A549 (cell line): ENCODE data around the gene PDE3B. TPM values are rescaled to one million over a fixed set of nuclear protein-coding genes. Genes with fewer than 3 reads are reported as not detected.

Experiments used
- ATAC-seq, 2 experiments: fragments of 200-7000 bp in 1 of 2; fragments of >200 bp in 1 of 2; cut with Nextera tagmentation in 1 of 2; cut with Tn5 transposase in 1 of 2; 3 replicates each; pipeline versions ENCODE4 v1.8.0 to v1.9.1; 2018 to 2020; ENCODE audit warnings: mild to moderate bottlenecking in 1 of 2, moderate library complexity in 1 of 2
- CTCF ChIA-PET: fragments of 300-600 bp; sonication (Branson Sonifier 250); formaldehyde crosslinking; extraction: SDS; loops from one replicate; lab custom pipeline; 2021; ENCODE audit warnings: antibody characterized with exemption, inconsistent platforms; lab: Yijun Ruan, JAX
- POLR2A ChIA-PET: fragments of 350-600 bp; formaldehyde crosslinking; extraction: SDS; loops from one replicate; lab custom pipeline; 2021; ENCODE audit warnings: antibody characterized with exemption, inconsistent platforms; lab: Yijun Ruan, JAX
- DNase-seq, 2 experiments: peaks; one replicate each; pipeline versions ENCODE4 v3.0.0 to v3.0.0-alpha.2; 2011 to 2016; ENCODE audit warnings: low read depth in 1 of 2, low spot score in 1 of 2
- FAIRE-seq: peaks from 2 replicates; lab custom pipeline; 2011; peaks lifted over from hg19 to GRCh38; lab: Jason Lieb, UNC
- H3K27ac ChIP-seq, 2 experiments: fragments of >200 bp; sonication (Bioruptor Twin); formaldehyde crosslinking; 3 replicates each; pipeline ENCODE4 v1.5.1; 2016 to 2017
- H3K4me1 ChIP-seq: fragments of >200 bp; sonication (Bioruptor Twin); formaldehyde crosslinking; 3 replicates; pipeline ENCODE4 v1.6.1; 2016
- H3K4me2 ChIP-seq: fragments of >200 bp; sonication (Bioruptor Twin); formaldehyde crosslinking; 3 replicates; pipeline ENCODE4 v1.6.1; 2016
- H3K4me3 ChIP-seq: fragments of >200 bp; sonication (Bioruptor Twin); formaldehyde crosslinking; 3 replicates; pipeline ENCODE4 v1.5.1; 2016
- H3K9me3 ChIP-seq: fragments of >200 bp; sonication (Bioruptor Twin); formaldehyde crosslinking; 3 replicates; pipeline ENCODE4 v1.6.1; 2016
- ATOH8 ChIP-seq: fragments of 250-450 bp; sonication (Bioruptor Pico); IDR thresholded peaks from 2 replicates; pipeline ENCODE4 v1.5.0; 2020; ENCODE audit warnings: low read depth, mild to moderate bottlenecking, moderate library complexity
- BCL3 ChIP-seq: fragments of >200 bp; sonication (Bioruptor Twin); formaldehyde crosslinking; IDR thresholded peaks from 3 replicates; pipeline ENCODE4 v1.6.1; 2016
- CEBPB ChIP-seq, 2 experiments: fragments of >200 bp in 1 of 2; sonication (Bioruptor Twin) in 1 of 2; formaldehyde crosslinking in 1 of 2; IDR thresholded peaks; 2 replicates each; pipeline ENCODE4 v1.6.1; 2012 to 2016
- CHD2 ChIP-seq: fragments of 150-350 bp; IDR thresholded peaks from 2 replicates; pipeline ENCODE4 v1.6.1; 2014; ENCODE audit warnings: low read length; ENCODE audit not compliant: partially characterized antibody
- ESRRA ChIP-seq: fragments of 150-350 bp; IDR thresholded peaks from 2 replicates; pipeline ENCODE4 v1.6.1; 2014; ENCODE audit warnings: mild to moderate bottlenecking, low read length, borderline replicate concordance
- FOSB ChIP-seq: fragments of 250-450 bp; sonication (Bioruptor Pico); IDR thresholded peaks from 2 replicates; pipeline ENCODE4 v1.5.0; 2020; ENCODE audit warnings: mild to moderate bottlenecking, moderate library complexity
- FOSL2 ChIP-seq, 2 experiments: fragments of 450-650 bp in 1 of 2; fragments of >200 bp in 1 of 2; sonication (Bioruptor Twin) in 1 of 2; formaldehyde crosslinking; IDR thresholded peaks; 2 replicates each; pipeline versions ENCODE4 v1.5.0 to v1.6.1; 2016 to 2020; ENCODE audit warnings: mild to moderate bottlenecking in 1 of 2, moderate library complexity in 1 of 2
- HDAC2 ChIP-seq: fragments of 200-600 bp; sonication (generic); IDR thresholded peaks from 2 replicates; pipeline ENCODE4 v1.6.1; 2016
- HEYL ChIP-seq: fragments of 250-450 bp; sonication (Bioruptor Pico); IDR thresholded peaks from 2 replicates; pipeline ENCODE4 v1.8.0; 2021; ENCODE audit warnings: mild to moderate bottlenecking, moderate library complexity
- HOXB5 ChIP-seq: fragments of 250-450 bp; sonication (Bioruptor Pico); IDR thresholded peaks from 2 replicates; pipeline ENCODE4 v1.5.0; 2020; ENCODE audit warnings: mild to moderate bottlenecking, moderate library complexity
- JUN ChIP-seq, 2 experiments: fragments of >200 bp; sonication (Bioruptor Twin); formaldehyde crosslinking; IDR thresholded peaks; 2 replicates in 1 of 2; 3 replicates in 1 of 2; pipeline ENCODE4 v1.6.1; 2016 to 2017
- JUNB ChIP-seq: fragments of >200 bp; sonication (Bioruptor Twin); formaldehyde crosslinking; IDR thresholded peaks from 2 replicates; pipeline ENCODE4 v1.6.1; 2016
- KDM5A ChIP-seq: fragments of 200-600 bp; sonication (generic); IDR thresholded peaks from 2 replicates; pipeline ENCODE4 v1.6.1; 2016; ENCODE audit warnings: antibody characterized with exemption, mild to moderate bottlenecking
- MYC ChIP-seq: IDR thresholded peaks from 2 replicates; pipeline ENCODE4 v1.6.1; 2012; ENCODE audit warnings: mild to moderate bottlenecking, inconsistent platforms, low read length, improper control_type of control experiment, borderline replicate concordance
- NPAS2 ChIP-seq: fragments of 250-450 bp; sonication (Bioruptor Pico); IDR thresholded peaks from 2 replicates; pipeline ENCODE4 v1.8.0; 2022; ENCODE audit warnings: mild to moderate bottlenecking, moderate library complexity, borderline replicate concordance
- POLR2AphosphoS2 ChIP-seq: conservative IDR thresholded peaks from 2 replicates; pipeline ENCODE4 v1.6.1; 2012; ENCODE audit warnings: low read length, improper control_type of control experiment, inconsistent platforms
- RCOR1 ChIP-seq: fragments of 150-350 bp; IDR thresholded peaks from 2 replicates; pipeline ENCODE4 v1.6.1; 2014; ENCODE audit warnings: antibody characterized with exemption, low read length, low read depth
- RNF2 ChIP-seq: fragments of 200-600 bp; sonication (generic); IDR thresholded peaks from 2 replicates; pipeline ENCODE4 v1.6.1; 2016; ENCODE audit warnings: low read depth, mild to moderate bottlenecking, antibody characterized with exemption, moderate library complexity, borderline replicate concordance
- SMC3 ChIP-seq: fragments of >200 bp; sonication (Bioruptor Twin); formaldehyde crosslinking; IDR thresholded peaks from 3 replicates; pipeline ENCODE4 v1.6.1; 2018; ENCODE audit warnings: inconsistent platforms
- TFCP2L1 ChIP-seq: fragments of 250-450 bp; sonication (Bioruptor Pico); IDR thresholded peaks from 2 replicates; pipeline ENCODE4 v1.5.0; 2021; ENCODE audit warnings: mild to moderate bottlenecking
- TP53 ChIP-seq: fragments of 250-450 bp; sonication (Bioruptor Pico); IDR thresholded peaks from 2 replicates; pipeline ENCODE4 v1.5.0; 2021; ENCODE audit warnings: mild to moderate bottlenecking, moderate library complexity
- USF2 ChIP-seq: fragments of 450-650 bp; IDR thresholded peaks from 2 replicates; pipeline ENCODE4 v1.6.1; 2014; ENCODE audit warnings: antibody characterized with exemption
- ZFP36 ChIP-seq: fragments of 450-650 bp; IDR thresholded peaks from 2 replicates; pipeline ENCODE4 v1.6.1; 2014; ENCODE audit warnings: borderline replicate concordance; ENCODE audit not compliant: partially characterized antibody
- WGBS: methylation state at CpG from one replicate; pipeline ENCODE4 v1.1.6; 2017; ENCODE audit errors: missing lambda C conversion rate; 5-methylcytosine and 5-hydroxymethylcytosine counted together
- polyA plus RNA-seq, 4 experiments: library from polyadenylated mRNA; depleted of rRNA in 3 of 4; stranded (reverse); fragments of >200 nt; fragmentation: RNase III in 1 of 4; extraction: RNeasy Plus Mini Kit Qiagen cat#74134 plus additional on column Dnase treatment in 1 of 4; gene quantifications; 2 replicates in 3 of 4; 3 replicates in 1 of 4; pipeline ENCODE4 v1.2.3, GENCODE V29; 2011 to 2017

Gene PDE3B
- polyA plus RNA-seq, 2 of the 4 experiments (the other 2 are of a cell fraction): 2.4 to 2.9 TPM

GRCh38 chr11:14645985-14646900 is 2.6 kb downstream of the PDE3B start:
- WGBS: 86% methylated on average over 6 of the region's 6 CpGs
- Histone ChIP-seq H3K9me3 (no peaks in the 10 kb centered on the region), H3K4me1 (0 out of 3 replicates have a peak, but pooled peaks cover 18% of the 10 kb centered on the region), H3K4me3 (peak overlapping the region; percentile 63; the same call in 2 of the 3 replicates), H3K4me2 (peak overlapping the region; percentile 87), H3K27ac (no peak overlapping the region)
- DNase-seq: no peak
- ATAC-seq: no peak
- CTCF ChIA-PET: no interaction called here
- TF ChIP-seq HEYL (no peak), KDM5A (no peak), TP53 (no peak), ATOH8 (CRISPR knock-in tag) (no peak), CHD2 (no peak)
- POLR2A ChIA-PET: no interaction called here
- FAIRE-seq: no peak

GRCh38 chr11:14650064-14650463 is 6.5 kb downstream of the PDE3B start:
- no peak overlapping the region for H3K4me2 ChIP-seq
- TF ChIP-seq CEBPB (IDR thresholded peaks at IDR 0.05) (no peak), FOSB (CRISPR knock-in tag) (no peak), TFCP2L1 (no peak), JUNB (no peak), HDAC2 (no peak), BCL3 (no peak), JUN (IDR thresholded peaks at IDR 0.05) (no peak), FOSL2 (IDR thresholded peaks at IDR 0.05) (no peak), FOSL2 (CRISPR knock-in tag; IDR thresholded peaks at IDR 0.05) (no peak), MYC (no peak), ESRRA (no peak), ZFP36 (no peak), POLR2AphosphoS2 (no peak), NPAS2 (CRISPR knock-in tag) (no peak), RCOR1 (no peak), TP53 (no peak), SMC3 (no peak), RNF2 (no peak), HOXB5 (CRISPR knock-in tag) (no peak), ATOH8 (CRISPR knock-in tag) (no peak), USF2 (no peak)
- TF ChIP-seq, all 56 proteins: peak for 0
- ATAC-seq (no peak), DNase-seq (no peak), FAIRE-seq (no peak)
- no peak overlapping the region for H3K27ac ChIP-seq
- CTCF ChIA-PET: no interaction called here
- 0 out of 3 replicates have a peak, but pooled peaks cover 11% of the 10 kb centered on the region for H3K4me1 ChIP-seq
- 67% methylated on average over 3 of the region's 3 CpGs for WGBS
- no peaks in the 10 kb centered on the region for H3K9me3 ChIP-seq
- H3K4me3 ChIP-seq: no peak overlapping the region
- POLR2A ChIA-PET: no interaction called here
